Endodermal cell (in vitro differentiated cells): ENCODE measurements around the gene LARGE1. TPM values are rescaled to one million over a fixed set of nuclear protein-coding genes. Genes with fewer than 3 reads are reported as not detected.

Experiments used
- DNase-seq: peaks from one replicate; pipeline ENCODE4 v3.0.0-alpha.2; 2017
- H3K27ac ChIP-seq: 2 replicates; pipeline ENCODE4 v1.5.1; 2013; ENCODE audit warnings: mild to moderate bottlenecking, low read depth, low read length, moderate library complexity
- H3K27me3 ChIP-seq: 2 replicates; pipeline ENCODE4 v1.6.1; 2013; ENCODE audit warnings: mild to moderate bottlenecking, low read length, moderate library complexity; ENCODE audit not compliant: insufficient read depth, control insufficient read depth, poor library complexity, severe bottlenecking
- H3K36me3 ChIP-seq: 2 replicates; pipeline ENCODE4 v1.7.0; 2013; ENCODE audit warnings: mild to moderate bottlenecking, low read length, moderate library complexity; ENCODE audit not compliant: control insufficient read depth, insufficient read depth
- H3K4me1 ChIP-seq: one replicate; pipeline ENCODE4 v1.7.0; 2013; ENCODE audit warnings: low read length; ENCODE audit not compliant: control insufficient read depth, insufficient read depth
- H3K4me3 ChIP-seq: 2 replicates; pipeline ENCODE4 v1.5.1; 2013; ENCODE audit warnings: mild to moderate bottlenecking, low read length, moderate library complexity
- H3K9ac ChIP-seq: 2 replicates; pipeline ENCODE4 v1.6.1; 2013; ENCODE audit warnings: mild to moderate bottlenecking, low read length, moderate library complexity; ENCODE audit not compliant: poor library complexity, severe bottlenecking; ENCODE audit errors: extremely low read depth
- H3K9me3 ChIP-seq: 2 replicates; pipeline ENCODE4 v1.6.1; 2013; ENCODE audit warnings: mild to moderate bottlenecking, low read length, moderate library complexity; ENCODE audit not compliant: control insufficient read depth
- H3K27ac Mint-ChIP-seq: 2 replicates; pipeline ENCODE4 v1.8.0; 2020; ENCODE audit warnings: mixed read lengths
- H3K27me3 Mint-ChIP-seq: 2 replicates; pipeline ENCODE4 v1.8.0; 2021; ENCODE audit warnings: mild to moderate bottlenecking, mixed read lengths; ENCODE audit not compliant: insufficient read depth
- H3K36me3 Mint-ChIP-seq: 2 replicates; pipeline ENCODE4 v1.8.0; 2020; ENCODE audit warnings: low read depth, mixed read lengths
- H3K4me1 Mint-ChIP-seq: 2 replicates; pipeline ENCODE4 v1.8.0; 2020; ENCODE audit warnings: mixed read lengths
- H3K4me3 Mint-ChIP-seq: 2 replicates; pipeline ENCODE4 v1.8.0; 2020; ENCODE audit warnings: mild to moderate bottlenecking, moderate library complexity, mixed read lengths
- H3K9me3 Mint-ChIP-seq: 2 replicates; pipeline ENCODE4 v1.8.0; 2020; ENCODE audit warnings: mild to moderate bottlenecking, mixed read lengths
- CTCF ChIP-seq: fragments of 200-600 bp; sonication (generic); conservative IDR thresholded peaks from 2 replicates; pipeline ENCODE4 v1.5.0; 2021; ENCODE audit warnings: antibody characterized with exemption, mild to moderate bottlenecking
- WGBS, 2 experiments: methylation state at CpG; one replicate each; pipeline versions ENCODE4 v1.1.5 to v1.1.7; 2013; ENCODE audit warnings: missing lambda C conversion rate in 2 of 2, mixed read lengths in 1 of 2; ENCODE audit not compliant: insufficient coverage in 1 of 2, insufficient read length in 1 of 2; 5-methylcytosine and 5-hydroxymethylcytosine counted together
- total RNA-seq, 2 donors: library from RNA; stranded (reverse); fragmentation: NEBNext Ultra II Directional in 1 of 2; extraction: Animal tissue kit (Norgen Biotek cat#: 25700) in 1 of 2; gene quantifications; 2 replicates in 1 of 2; 3 replicates in 1 of 2; pipeline ENCODE4 v1.2.1, GENCODE V29; 2021

LARGE1 gene
- total RNA-seq, 2 donors from 2014 or later: 17.5 to 24.3 TPM

DNA sequence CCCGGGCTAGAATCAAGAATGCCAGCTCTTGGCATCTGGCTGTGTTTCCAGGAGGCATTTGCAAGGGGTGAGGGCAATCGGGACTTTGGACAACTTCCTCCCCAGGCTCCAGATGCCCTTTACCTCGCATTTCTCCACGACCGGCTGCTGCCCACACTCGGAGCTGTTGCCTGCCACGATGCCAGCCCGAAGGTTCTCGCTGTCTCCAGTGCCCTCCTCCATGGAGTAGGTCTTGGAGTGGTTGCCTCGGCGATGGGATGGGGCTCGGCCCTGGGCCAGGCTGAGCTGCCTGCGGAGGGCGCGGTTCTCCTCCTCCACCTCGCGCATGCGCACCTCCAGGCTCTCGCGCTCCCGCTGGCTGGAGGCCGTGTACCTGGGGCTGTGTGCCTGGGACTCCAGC is 270.0 kb downstream of the LARGE1 start:
- TF ChIP-seq CTCF: no peak
- peaks cover 10% of the 10 kb centered on the region for H3K9me3 ChIP-seq
- no peak overlapping the region for H3K9ac ChIP-seq
- no peak overlapping the region for H3K4me3 ChIP-seq
- no peaks in the 10 kb centered on the region for H3K36me3 ChIP-seq
- WGBS, 2 experiments: 94 to 97% methylated on average over 11 to 22 of the region's 22 CpGs
- no peak overlapping the region for H3K4me3 Mint-ChIP-seq
- H3K36me3 Mint-ChIP-seq: peaks cover 5% of the 10 kb centered on the region
- peaks cover 10% of the 10 kb centered on the region for H3K9me3 Mint-ChIP-seq
- DNase-seq: no peak
- H3K27ac ChIP-seq: no peak overlapping the region
- no peaks in the 10 kb centered on the region for H3K4me1 Mint-ChIP-seq
- H3K4me1 ChIP-seq: no peaks in the 10 kb centered on the region
- no peak overlapping the region for H3K27ac Mint-ChIP-seq
- no peaks in the 10 kb centered on the region for H3K27me3 Mint-ChIP-seq
- H3K27me3 ChIP-seq: no peaks in the 10 kb centered on the region

- peaks cover 5% of the 10 kb centered on the region for H3K36me3 Mint-ChIP-seq
- no peak overlapping the region for H3K27ac Mint-ChIP-seq
- no peaks in the 10 kb centered on the region for H3K4me1 Mint-ChIP-seq
- WGBS, 2 experiments: 93% methylated on average over 3 of the region's 3 CpGs; no CpG with 5 or more reads in 1 of the 2 experiments
- no peaks in the 10 kb centered on the region for H3K4me1 ChIP-seq
- H3K36me3 ChIP-seq: no peaks in the 10 kb centered on the region
- no peak for DNase-seq
- peaks cover 9% of the 10 kb centered on the region for H3K9me3 Mint-ChIP-seq
- H3K27me3 Mint-ChIP-seq: no peaks in the 10 kb centered on the region
- no peak for TF ChIP-seq CTCF
- no peak overlapping the region for H3K9ac ChIP-seq
- no peak overlapping the region for H3K27ac ChIP-seq
- peaks cover 9% of the 10 kb centered on the region for H3K9me3 ChIP-seq
- H3K4me3 ChIP-seq: no peak overlapping the region
- H3K4me3 Mint-ChIP-seq: no peak overlapping the region
- H3K27me3 ChIP-seq: no peaks in the 10 kb centered on the region
Measured at GRCh38 chr22:33648478-33648877, 271.8 kb downstream of the LARGE1 start.

DNA sequence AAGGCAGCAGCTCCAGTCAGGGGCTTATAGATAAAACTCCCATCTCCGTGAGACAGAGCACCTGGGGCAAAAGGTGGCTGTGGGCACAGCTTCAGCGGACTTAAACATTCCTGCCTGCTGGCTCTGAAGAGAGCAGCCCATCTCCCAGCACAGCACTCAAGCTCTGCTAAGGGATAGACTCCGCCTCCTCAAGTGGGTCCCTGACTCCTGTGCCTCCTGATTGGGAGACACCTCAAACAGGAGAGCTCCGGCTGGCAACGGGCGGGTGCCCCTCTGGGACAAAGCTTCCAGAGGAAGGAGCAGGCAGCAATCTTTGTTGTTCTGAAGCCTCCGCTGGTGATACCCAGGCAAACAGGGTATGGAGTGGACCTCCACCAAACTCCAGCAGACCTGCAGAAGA is 279.4 kb downstream of the LARGE1 start:
- Histone ChIP-seq H3K9ac (no peak overlapping the region), H3K9me3 (peaks cover 9% of the 10 kb centered on the region), H3K27me3 (no peaks in the 10 kb centered on the region), H3K4me1 (no peaks in the 10 kb centered on the region), H3K27ac (no peak overlapping the region), H3K4me3 (no peak overlapping the region), H3K36me3 (no peaks in the 10 kb centered on the region)
- peaks cover 12% of the 10 kb centered on the region for H3K9me3 Mint-ChIP-seq
- no peak overlapping the region for H3K4me3 Mint-ChIP-seq
- DNase-seq: peak; percentile 72
- no peaks in the 10 kb centered on the region for H3K4me1 Mint-ChIP-seq
- no peak for TF ChIP-seq CTCF
- 80 to 88% methylated on average over 4 to 7 of the region's 7 CpGs for WGBS, 2 experiments
- H3K36me3 Mint-ChIP-seq: peaks cover 5% of the 10 kb centered on the region
- no peaks in the 10 kb centered on the region for H3K27me3 Mint-ChIP-seq
- no peak overlapping the region for H3K27ac Mint-ChIP-seq
